GM19238 (cell line): ENCODE results near the gene RXFP3.
"Not testable (repeated sequence)": the region's sequence is repeated elsewhere in the genome, so short reads cannot be mapped to it uniquely, and the experiment has no call there.

Source experiments
- DNase-seq: peaks from one replicate; pipeline ENCODE4 v3.0.0; 2011; ENCODE audit warnings: low spot score; ENCODE audit not compliant: insufficient read length

The RXFP3 gene

GRCh38 chr5:33934176-33934575, 2.0 kb upstream of the RXFP3 start:
- DNase-seq, result no peak

- DNase-seq, result peak; percentile 47
Measured at GRCh38 chr5:33936004-33936380, 194 bp upstream of the RXFP3 start.

- no peak for DNase-seq
Measured at GRCh38 chr5:33937017-33937706, 976 bp downstream of the RXFP3 start.

DNA sequence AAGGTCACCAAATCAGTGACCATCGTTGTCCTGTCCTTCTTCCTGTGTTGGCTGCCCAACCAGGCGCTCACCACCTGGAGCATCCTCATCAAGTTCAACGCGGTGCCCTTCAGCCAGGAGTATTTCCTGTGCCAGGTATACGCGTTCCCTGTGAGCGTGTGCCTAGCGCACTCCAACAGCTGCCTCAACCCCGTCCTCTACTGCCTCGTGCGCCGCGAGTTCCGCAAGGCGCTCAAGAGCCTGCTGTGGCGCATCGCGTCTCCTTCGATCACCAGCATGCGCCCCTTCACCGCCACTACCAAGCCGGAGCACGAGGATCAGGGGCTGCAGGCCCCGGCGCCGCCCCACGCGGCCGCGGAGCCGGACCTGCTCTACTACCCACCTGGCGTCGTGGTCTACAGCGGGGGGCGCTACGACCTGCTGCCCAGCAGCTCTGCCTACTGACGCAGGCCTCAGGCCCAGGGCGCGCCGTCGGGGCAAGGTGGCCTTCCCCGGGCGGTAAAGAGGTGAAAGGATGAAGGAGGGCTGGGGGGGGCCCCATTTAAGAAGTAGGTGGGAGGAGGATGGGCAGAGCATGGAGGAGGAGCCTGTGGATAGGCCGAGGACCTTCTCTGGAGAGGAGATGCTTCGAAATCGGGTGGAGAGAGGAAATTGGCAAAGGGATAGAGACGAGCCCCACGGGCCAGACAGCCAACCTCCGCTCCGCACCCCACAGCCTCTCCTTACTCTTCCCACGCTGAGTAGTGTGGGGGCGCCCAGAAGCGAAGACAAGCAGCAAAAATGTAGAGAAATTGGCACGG, 1.7 kb downstream of the RXFP3 start:
- no peak for DNase-seq

- no peak for DNase-seq
Measured at GRCh38 chr5:33938507-33938796, 2.3 kb downstream of the RXFP3 start.

- DNase-seq, result no peak
Measured at GRCh38 chr5:33938881-33939280, 2.7 kb downstream of the RXFP3 start.

DNA sequence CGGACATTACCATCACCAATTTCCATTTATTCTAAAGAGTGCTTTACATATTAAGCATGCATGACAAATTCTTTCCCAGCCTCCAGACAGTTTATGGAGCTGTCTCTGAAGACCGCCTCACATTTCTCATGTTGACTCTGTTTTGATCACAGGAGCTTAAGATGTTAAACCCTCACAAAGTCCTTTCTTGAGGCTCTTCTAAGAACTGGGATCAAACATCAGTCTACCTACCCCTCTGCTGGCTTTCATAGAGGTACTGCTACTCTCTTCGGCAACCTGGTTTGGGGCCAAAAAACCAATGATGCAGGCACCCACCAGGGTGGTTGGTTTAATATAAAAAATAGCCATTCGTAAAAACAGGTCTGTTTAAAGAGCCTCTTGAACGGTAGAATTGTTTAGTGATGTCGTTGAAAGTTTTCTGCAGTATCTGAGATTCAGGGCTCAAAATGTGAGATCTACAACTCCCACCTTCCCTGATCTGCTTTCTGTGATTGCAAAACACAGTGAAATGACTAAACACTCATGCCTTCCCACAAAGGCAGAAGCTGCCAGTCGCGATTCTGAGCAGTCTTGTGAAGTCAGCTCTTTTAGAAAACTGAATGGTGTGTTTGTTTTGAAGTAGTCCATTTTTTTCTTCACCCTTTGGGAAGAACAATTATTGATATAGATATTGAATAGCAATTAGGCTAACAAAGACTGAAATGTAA, 3.5 kb downstream of the RXFP3 start:
- no peak for DNase-seq

DNA sequence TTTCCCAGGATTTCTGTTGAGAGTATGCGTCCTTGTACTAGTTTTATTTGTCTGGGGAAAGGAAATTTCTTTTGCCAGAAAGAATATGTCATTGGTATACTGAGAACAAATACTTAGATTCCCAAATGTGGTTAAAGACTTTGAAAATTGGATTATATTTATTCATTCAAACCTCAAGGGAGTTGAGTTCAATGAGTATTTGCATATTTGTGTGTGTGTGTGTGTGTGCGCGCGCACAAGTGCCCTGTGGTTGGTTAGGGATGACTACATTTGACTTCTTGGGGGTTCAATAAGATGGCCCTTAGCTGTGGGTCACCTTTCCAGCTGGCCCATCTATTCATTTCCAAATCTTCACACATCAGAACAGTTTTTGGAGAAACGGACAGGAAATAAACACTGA, 4.9 kb downstream of the RXFP3 start:
- no peak for DNase-seq

DNA sequence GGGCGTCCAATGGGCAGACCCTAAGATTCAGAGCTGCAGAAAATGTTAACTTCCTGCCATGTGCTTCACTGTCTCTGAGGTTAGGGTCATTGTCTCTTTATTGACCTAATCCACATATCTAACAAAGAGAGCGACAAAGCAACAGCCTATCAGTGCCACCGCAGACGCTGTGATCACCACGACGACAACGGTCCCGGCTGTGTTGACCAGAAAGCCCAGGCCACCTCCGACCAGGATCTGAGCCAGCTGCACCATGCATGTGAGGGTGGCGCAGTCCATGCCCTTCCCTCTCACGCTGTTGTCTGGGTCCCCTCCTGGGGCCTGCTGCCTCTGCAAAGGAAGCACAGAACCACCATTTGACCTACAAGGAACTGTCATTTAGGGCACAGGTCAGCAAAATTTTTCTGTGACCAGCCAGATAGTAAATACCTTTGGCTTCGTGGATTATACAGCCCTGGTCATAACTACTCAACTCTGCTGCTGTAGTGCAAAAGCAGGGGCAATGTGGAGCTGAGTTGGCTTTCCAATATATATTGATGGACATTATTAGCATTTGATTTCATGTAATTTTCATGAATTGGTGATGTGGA, 8.5 kb downstream of the RXFP3 start:
- DNase-seq, result no peak

DNA sequence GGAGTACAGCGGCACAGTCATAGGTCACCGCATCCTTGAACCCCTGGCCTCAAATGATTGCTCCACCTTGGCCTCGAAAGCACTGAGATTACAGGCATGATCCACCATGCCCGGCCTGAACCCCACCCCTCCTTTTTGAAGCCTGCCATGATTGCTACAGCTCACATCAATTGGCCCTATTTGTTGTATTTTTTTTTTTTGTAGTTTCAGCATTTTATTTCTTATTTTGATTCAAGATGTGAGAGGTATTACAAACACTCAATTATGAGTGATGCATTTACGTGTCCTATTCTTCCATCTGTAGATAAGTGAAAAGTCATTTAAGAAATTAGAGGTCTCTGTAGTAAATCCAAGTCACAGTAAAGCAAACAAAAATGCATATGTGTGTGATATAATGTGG, 16.0 kb downstream of the RXFP3 start:
- DNase-seq, result not testable (repeated sequence)

DNA sequence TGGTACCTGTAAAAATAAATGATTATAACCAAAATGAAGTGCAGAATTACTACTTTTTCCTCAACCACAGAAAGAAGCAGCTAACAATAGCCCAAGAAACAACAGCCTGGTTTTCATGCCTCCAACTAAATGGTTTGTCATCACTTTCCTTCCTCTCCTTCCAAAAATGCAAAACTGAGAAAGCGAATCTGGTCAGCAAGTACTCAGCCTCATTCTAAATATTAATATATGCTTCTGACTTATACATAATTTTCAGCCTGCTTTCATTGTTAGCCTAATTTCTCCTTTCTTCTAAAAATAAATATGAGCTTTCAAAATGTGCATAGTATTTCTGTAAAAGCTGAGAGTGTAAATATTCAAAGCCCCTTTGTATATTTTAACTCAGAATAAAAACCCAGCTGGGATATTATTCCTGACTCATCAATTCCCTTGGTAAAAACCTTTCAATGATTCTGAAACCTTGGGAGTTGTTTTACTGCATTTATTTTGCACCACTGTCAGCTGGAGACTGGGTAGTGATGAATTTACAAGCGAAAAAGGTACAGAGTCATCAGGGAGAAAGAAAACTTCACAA, 21.5 kb downstream of the RXFP3 start:
- DNase-seq, result no peak

DNA sequence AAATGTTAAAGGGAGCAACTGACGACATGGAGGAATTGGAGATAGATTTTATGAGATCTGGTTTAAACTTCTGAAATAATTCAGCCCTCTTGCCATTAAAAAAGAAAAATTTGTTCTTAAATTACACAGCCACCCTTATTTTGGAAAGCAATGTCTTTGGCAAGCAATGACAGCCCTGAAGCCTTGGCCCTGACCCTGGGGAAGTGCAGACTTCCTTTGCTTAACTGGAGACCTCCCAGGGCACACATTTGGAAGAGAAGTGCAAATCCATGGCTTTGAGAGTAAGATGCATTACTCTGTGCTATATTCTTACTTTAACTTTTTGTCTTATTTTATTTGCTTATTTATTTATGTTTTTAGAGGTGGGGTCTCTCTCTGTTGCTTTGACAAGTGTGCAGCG, 22.0 kb downstream of the RXFP3 start:
- no peak for DNase-seq

DNA sequence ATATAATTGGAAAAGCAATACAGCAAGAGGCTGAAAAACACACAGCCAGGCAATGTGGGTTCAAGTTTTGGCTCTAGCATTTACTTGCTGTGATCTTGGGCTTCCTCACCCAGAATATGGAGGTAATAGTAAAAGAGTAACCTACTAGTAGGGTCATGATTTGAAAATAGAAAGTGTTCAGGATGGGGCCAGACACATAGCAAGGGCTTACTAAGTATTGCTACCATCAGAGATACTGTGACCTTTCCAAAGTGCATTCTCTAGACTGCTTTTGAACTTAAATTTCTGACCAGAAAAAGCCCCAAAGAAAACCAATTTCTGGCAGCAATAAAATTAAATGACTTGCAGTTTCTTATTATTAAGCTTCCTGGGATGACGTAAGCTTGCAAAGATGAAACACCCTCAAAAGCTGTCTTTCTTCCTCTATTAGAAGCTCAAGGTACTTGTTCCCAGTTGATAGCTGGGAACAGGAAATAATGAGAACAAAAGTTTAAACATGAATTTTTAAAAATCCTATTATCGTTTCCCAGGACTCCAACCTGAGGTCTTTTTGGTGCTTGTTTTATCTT, 28.0 kb downstream of the RXFP3 start:
- DNase-seq, result no peak

- DNase-seq, result no peak
Measured at GRCh38 chr5:33966805-33967204, 30.6 kb downstream of the RXFP3 start.

- DNase-seq, result no peak
Measured at GRCh38 chr5:33968211-33969005, 32.2 kb downstream of the RXFP3 start.

DNA sequence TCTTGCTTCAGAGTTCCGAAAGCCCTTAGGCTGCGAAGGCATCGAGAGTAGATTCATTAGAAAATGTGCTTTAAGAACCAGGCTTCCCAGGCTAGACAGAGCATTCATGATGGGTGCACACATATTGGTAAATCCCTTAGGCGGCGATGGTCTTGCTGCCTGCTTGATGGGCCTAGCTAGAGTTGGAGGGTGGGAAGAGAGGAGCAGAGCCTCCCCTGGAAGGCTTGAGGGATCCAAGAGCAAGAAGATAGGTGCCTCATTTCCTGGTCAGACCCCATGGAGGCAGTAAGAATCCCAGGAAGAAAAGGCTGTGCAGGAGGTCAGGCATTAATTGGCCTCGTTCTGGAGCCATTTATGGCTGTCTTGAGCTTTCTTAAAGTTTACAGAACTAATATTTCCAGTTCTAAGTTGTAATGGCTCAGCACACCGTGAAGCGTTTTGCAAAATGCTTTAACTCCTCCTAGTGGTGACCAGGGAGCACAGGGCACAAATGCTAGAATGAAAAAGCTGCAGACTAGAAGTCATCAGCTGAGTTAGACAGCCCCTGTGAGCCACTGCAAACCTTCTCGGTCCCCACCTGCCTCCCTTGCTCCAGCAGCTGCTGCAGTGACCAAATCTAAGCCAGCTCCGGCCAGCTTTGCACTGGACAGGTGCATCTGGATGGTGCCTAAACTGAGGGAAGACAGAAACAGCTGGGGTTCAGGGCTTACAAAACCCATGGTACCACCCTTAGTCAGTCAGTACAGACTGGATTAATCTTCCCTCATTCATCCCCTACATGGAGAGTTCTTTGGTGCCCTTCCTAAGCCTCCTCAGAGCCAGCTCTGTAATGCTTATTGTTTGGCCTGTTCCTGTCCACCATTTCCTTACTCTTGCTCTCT, 33.6 kb downstream of the RXFP3 start:
- DNase-seq, result peak; percentile 34

DNA sequence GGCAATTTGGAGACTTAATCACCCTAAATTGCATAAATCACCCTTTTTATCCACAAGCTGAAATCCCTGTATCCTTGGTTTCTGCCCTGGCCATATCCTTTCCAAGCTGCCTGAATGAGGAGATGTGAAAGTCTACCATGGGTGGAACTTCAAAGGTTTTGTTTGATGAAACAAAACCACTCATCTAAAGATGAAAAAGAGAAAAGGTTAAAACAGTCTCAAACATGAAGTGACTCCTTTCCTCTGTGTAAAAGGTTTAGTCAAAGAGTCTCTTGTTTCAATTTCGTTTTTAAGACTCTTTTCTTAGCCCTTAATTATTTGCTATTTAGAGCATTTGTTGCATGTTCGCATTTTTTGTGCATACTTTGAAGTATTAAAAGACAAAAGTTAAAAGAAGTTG, 37.1 kb downstream of the RXFP3 start:
- no peak for DNase-seq

GRCh38 chr5:33975852-33976251, 39.7 kb downstream of the RXFP3 start:
- DNase-seq, result no peak

DNA sequence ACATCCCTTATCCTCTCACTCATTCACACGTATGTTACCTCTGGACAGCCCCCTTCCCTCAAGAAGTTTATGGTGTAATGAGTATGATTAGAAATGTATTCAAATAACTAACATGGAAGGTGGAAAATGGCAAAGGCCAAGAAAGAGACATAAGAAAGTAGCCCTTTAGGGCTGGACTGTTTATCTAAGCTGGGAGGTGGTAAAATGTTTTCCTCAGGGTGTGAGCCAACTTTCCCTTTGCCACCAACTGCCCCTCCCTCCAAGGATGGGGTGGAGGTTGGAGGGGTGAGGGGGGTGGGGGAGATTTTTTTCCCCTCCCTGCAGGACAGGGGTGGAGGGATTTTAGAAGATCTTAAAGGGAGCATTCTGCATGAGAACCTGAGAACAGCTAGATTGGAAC, 40.1 kb downstream of the RXFP3 start:
- DNase-seq, result no peak

DNA sequence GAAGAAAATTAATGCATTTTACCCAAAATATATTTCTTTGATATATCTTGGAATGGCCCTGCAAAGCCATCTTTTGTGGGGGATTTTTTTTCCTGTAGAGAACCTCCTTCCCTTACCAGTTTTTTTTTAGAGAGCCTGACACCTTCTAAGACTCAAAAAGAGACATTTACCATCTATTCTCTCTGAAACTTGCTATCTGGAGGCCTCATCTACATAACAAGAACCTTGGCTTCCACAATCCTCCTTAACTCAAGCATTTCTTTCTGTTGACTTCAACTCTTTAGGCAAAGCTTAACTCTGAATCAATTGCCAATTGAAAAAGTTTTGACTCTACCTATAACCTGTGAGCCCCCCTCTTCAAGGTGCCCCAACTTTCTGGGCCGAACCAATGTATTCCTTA, 42.1 kb downstream of the RXFP3 start:
- no peak for DNase-seq
